Hematopoietic multipotent progenitor cell treated with erythropoietin and hydrocortisone succinate and interleukin-3 and kit ligand, for 8 days (in vitro differentiated cells): ENCODE results near the gene PDIA5.

ENCODE experiments used
- DNase-seq: peaks from one replicate; pipeline ENCODE4 v3.0.0-alpha.2; 2015

The PDIA5 gene

DNA sequence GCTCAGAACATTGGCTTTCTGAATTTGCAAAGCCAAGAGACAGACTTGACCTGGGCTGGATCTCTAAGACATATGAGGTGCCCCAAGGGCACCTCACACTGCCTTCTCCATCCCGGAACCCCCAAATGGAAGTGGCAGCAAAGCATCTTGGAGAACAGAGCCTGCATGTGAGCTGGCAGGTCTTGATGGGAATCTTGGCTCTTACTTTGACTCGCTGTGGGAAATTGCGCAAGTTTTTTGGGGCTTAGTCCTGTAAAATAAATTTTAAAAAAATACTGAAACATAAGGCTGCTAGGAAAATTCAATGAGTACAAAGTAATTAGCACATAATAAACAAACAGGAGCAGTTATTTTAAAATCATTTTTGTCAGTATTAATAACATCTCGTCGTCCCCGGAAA lies 121.2 kb downstream of the PDIA5 start:
- no peak for DNase-seq

DNA sequence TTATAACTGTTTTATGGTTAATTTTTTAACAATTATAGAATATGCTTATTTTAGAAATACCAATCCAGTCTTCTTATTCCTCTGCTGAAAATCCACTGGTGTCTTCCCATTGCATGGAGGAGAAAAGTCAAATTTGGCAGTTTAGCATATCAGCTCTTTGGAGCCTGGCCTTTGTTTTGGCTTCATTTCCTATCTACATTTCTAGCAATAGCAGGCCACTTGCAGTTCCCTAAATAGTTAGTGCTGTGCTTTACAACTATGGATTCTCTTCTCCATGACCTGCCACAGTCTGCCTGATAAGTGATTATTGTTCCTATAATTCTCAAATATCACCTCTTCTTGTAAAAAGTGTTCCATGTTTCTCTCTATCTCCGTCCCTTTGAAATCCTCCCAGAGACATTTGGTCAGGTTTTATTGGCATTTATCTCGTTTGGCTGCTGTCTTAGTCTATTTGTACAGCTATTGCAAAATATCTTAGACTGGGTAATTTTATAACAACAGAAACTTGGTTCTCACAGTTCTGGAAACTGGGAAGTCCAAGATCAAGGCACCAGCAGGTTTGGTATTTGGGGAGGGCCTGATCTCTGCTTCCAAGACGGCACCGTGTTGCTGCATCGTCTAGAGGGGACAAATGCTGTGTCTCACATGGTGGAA lies 126.8 kb downstream of the PDIA5 start:
- no peak for DNase-seq

DNA sequence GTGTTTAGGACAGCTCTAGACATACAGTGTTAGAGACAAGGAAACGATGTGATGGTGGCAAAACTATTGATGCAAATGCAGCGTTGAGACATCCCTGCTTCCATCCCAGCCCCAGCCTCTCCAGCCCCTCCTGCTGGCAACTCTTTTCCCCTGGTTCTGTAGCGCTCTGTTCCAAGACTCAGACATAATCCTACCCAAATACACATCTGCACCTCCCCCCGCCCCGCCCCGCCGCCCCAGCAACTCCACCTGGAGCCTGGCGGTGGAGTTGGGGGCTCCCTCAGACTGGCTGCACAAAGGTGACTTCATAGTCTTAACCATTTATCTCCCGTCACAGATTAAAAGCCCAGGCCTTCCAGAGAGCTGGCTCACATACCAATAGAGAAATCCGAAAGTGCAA lies 127.7 kb downstream of the PDIA5 start:
- DNase-seq = peak; percentile 6

DNA sequence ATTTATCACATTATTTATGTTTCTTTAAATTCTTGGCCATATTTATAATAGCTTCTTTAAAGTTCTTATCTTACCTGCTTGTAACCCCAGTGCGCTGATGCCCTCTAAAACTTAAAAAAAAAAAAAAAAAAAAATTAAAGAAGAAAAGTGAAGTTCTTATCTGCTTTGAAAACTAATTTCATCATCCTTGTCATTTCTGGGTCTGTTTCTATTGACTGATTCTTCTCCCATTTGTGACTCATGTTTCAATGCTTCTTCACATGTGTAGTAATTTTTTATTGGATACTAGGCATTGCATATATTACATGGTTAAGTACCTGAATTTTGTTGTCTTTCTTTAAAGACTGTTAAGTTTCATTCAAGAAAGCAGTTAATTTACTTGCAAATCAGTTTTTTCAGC lies 131.5 kb downstream of the PDIA5 start:
- DNase-seq = no peak

- peak; percentile 44 for DNase-seq
Observed at GRCh38 chr3:123201223-123201556, 134.4 kb downstream of the PDIA5 start.

DNA sequence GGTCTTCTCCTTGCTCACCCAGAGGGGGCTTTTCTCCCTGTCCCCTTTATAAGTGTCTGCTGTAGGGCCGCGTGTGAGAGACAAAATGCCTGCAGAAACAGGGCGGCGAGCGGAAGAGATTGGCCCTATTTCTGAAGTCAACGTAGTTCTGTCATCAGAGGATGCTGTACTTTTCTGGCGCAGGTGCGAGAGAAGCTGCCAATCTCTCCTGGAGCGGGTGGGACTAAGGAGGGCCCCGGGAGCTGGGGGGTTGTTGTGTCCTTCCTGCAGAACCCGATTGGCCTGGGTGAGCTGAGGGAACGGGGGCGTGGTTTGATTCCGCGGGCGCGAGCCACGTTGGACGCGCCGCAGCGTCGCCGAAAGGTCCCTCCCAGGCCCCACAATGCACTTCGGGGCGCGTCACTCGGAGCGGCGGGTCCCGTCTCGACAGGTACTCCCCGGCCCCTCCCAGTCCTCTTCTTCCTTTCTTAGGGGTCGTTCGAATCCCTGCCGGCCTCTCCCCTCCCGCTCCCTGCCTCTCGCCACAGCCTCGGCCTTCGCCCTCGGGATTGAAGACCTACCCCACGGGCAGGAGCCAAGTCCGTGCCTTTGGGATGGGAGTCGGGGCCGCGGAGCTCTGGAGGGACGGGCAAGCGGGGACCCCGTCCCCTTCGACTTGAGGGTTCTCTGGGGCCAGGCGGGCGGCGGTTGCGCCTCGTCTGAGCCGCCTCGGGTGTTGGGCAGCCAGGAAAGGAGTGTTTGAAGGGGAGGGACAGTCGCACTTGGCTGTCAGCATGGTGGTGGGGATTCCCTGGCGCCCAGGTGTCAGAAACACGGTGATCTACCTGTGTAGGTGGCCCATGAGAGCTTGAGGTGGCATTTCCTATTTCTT lies 135.0 kb downstream of the PDIA5 start, which contains the start of gene SEC22A:
TSS of gene SEC22A (plus strand) at position 387 of the 871 bp plus-strand sequence. CDS start 7,275 bp downstream, outside the sequence.
- peak; percentile 95 for DNase-seq

DNA sequence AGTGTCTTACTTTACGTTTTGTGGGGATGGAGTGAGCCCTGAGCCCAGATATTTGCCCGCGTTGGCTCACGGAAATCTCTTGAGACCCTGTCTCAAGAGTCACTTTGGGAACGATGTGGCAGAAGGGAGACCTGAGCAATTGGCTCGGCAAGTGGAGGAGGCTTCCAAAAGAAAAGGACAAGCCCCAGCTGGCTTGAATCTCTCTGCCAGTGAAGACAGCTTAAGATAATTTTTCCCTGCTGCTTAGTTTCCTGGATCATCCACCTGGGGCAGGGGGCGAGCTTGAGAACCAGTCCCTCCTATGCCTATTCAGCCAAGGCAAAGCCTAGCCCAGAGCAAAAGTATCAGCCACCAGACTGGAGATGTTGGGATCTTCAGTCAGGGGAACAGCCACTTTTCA lies 135.6 kb downstream of the PDIA5 start:
- no peak for DNase-seq
